ENCODE results near the gene OTX1. TPM values are rescaled to one million over a fixed set of nuclear protein-coding genes. Genes with fewer than 3 reads are reported as not detected.

OTX1 gene
- under 1 TPM in 1 of 9 donors, not detected in 8; 0.15 TPM for total RNA-seq
- not detected for polyA plus RNA-seq
- long read RNA-seq, donor 1 = 0 reads
- long read RNA-seq, donor 2 = 0 reads
- long read RNA-seq, donor 3 = 0 reads

GRCh38 chr2:63050334-63051041 lies at the start of gene OTX1:
Gene OTX1, plus strand, starts transcription at chr2:63050830. Its CDS starts 2,161 bp downstream, at chr2:63052991.
- no peaks in the 10 kb centered on the region for H3K9me3 ChIP-seq
- peaks cover 0 to 67% (median 44%) of the 10 kb centered on the region in 12 donors for H3K4me1 ChIP-seq
- intact Hi-C loops (cut with DNase I) = no loop called here
- H3K27ac ChIP-seq = no peak within 1 kb of the TSS
- DNase-seq = peak in 3 of 5 donors; percentile 25 to 64 (median 34)
- peaks cover 56 to 100% (median 94%) of the 10 kb centered on the region in 9 donors for H3K27me3 ChIP-seq
- peak within 1 kb of the TSS; percentile 26 to 60 (median 50) for H3K4me3 ChIP-seq
- TF ChIP-seq CTCF (IDR thresholded peaks at IDR 0.05) (no peak), POLR2A (IDR thresholded peaks at IDR 0.05) (no peak)
- peaks cover 0 to 6% (median 0%) of the 10 kb centered on the region in 9 donors for H3K36me3 ChIP-seq
- peak in 3 of 4 donors; percentile 37 to 70 (median 51) for ATAC-seq
- 1% methylated on average over 33 to 73 of the region's 73 CpGs for WGBS, 4 donors

- no peak for ATAC-seq
- Histone ChIP-seq H3K4me3 (no peak overlapping the region), H3K36me3 (peaks cover 0 to 26% (median 3%) of the 10 kb centered on the region in 9 donors), H3K4me1 (peaks cover 0 to 10% (median 0%) of the 10 kb centered on the region in 12 donors), H3K9me3 (no peaks in the 10 kb centered on the region), H3K27ac (no peak overlapping the region), H3K27me3 (no peaks in the 10 kb centered on the region)
- DNase-seq = no peak
- TF ChIP-seq POLR2A (IDR thresholded peaks at IDR 0.05) (no peak), CTCF (IDR thresholded peaks at IDR 0.05) (no peak)
- intact Hi-C loops (cut with DNase I) = no loop called here
These were observed 49.1 kb upstream of the OTX1 start for GRCh38 chr2:63001576-63001975.

GRCh38 chr2:63003351-63003750 lies 47.3 kb upstream of the OTX1 start:
- DNase-seq = no peak

More at GRCh38 chr2:63003351-63003750, 47.3 kb upstream of the OTX1 start:
- H3K4me1 ChIP-seq = peaks cover 0 to 10% (median 0%) of the 10 kb centered on the region in 12 donors
- ATAC-seq = no peak
- H3K4me3 ChIP-seq = no peak overlapping the region
- TF ChIP-seq CTCF (IDR thresholded peaks at IDR 0.05) (no peak), POLR2A (IDR thresholded peaks at IDR 0.05) (no peak)
- peaks cover 0 to 20% (median 0%) of the 10 kb centered on the region in 9 donors for H3K36me3 ChIP-seq
- no peak overlapping the region for H3K27ac ChIP-seq
- no peaks in the 10 kb centered on the region for H3K27me3 ChIP-seq
- 92 to 95% (median 94%) methylated on average over 4 of the region's 4 CpGs for WGBS, 4 donors
- intact Hi-C loops (cut with DNase I) = no loop called here
- no peaks in the 10 kb centered on the region for H3K9me3 ChIP-seq

Data from heart left ventricle (tissue), 16 donors.